Glutamatergic neuron (in vitro differentiated cells): ENCODE measurements around the gene CCP110. TPM values are rescaled to one million over a fixed set of nuclear protein-coding genes. Genes with fewer than 3 reads are reported as not detected.

Experiments
- DNase-seq: peaks from one replicate; pipeline ENCODE4 v3.0.0; 2022
- H3K27ac Mint-ChIP-seq: one replicate; pipeline ENCODE4 v1.8.0; 2020; ENCODE audit warnings: mild to moderate bottlenecking, mixed read lengths, inconsistent platforms; ENCODE audit not compliant: unreplicated experiment
- H3K27me3 Mint-ChIP-seq: one replicate; pipeline ENCODE4 v1.8.0; 2020; ENCODE audit warnings: mild to moderate bottlenecking, moderate library complexity, mixed read lengths, inconsistent platforms; ENCODE audit not compliant: unreplicated experiment
- H3K36me3 Mint-ChIP-seq: one replicate; pipeline ENCODE4 v1.8.0; 2020; ENCODE audit warnings: mild to moderate bottlenecking, mixed read lengths, inconsistent platforms; ENCODE audit not compliant: unreplicated experiment
- H3K4me1 Mint-ChIP-seq: one replicate; pipeline ENCODE4 v1.8.0; 2020; ENCODE audit warnings: mild to moderate bottlenecking, low read depth, mixed read lengths, inconsistent platforms; ENCODE audit not compliant: unreplicated experiment
- H3K4me3 Mint-ChIP-seq: one replicate; pipeline ENCODE4 v1.8.0; 2020; ENCODE audit warnings: mild to moderate bottlenecking, mixed read lengths, inconsistent platforms; ENCODE audit not compliant: unreplicated experiment
- H3K9me3 Mint-ChIP-seq: one replicate; pipeline ENCODE4 v1.8.0; 2020; ENCODE audit warnings: mild to moderate bottlenecking, moderate library complexity, mixed read lengths, inconsistent platforms; ENCODE audit not compliant: unreplicated experiment
- CTCF ChIP-seq: fragments of 200-600 bp; sonication (generic); IDR thresholded peaks from one replicate; pipeline ENCODE4 v1.5.0; 2021; ENCODE audit not compliant: partially characterized antibody, unreplicated experiment
- total RNA-seq: library from RNA; stranded (reverse); fragmentation: NEBNext Ultra II Directional; extraction: Animal tissue kit (Norgen Biotek cat#: 25700); gene quantifications from one replicate; pipeline ENCODE4 v1.2.1, GENCODE V29; 2021; ENCODE audit not compliant: unreplicated experiment

CCP110 gene
- total RNA-seq, 1 donor from 2014 or later, result 19.7 TPM

- peaks cover 11% of the 10 kb centered on the region for H3K4me1 Mint-ChIP-seq
These were observed 66.1 kb downstream of the CCP110 start for GRCh38 chr16:19589771-19590302.

GRCh38 chr16:19595043-19595767 lies 71.5 kb downstream of the CCP110 start:
- Mint-ChIP-seq H3K4me1 (no peaks in the 10 kb centered on the region), H3K36me3 (no peaks in the 10 kb centered on the region), H3K27ac (no peak overlapping the region), H3K9me3 (no peaks in the 10 kb centered on the region), H3K4me3 (no peak overlapping the region), H3K27me3 (no peaks in the 10 kb centered on the region)
- no peak for DNase-seq
- no peak for TF ChIP-seq CTCF

More at GRCh38 chr16:19589771-19590302, 66.1 kb downstream of the CCP110 start:
- peaks cover 3% of the 10 kb centered on the region for H3K27me3 Mint-ChIP-seq
- no peaks in the 10 kb centered on the region for H3K9me3 Mint-ChIP-seq
- H3K27ac Mint-ChIP-seq, result no peak overlapping the region
- no peaks in the 10 kb centered on the region for H3K36me3 Mint-ChIP-seq
- DNase-seq, result no peak
- no peak for TF ChIP-seq CTCF
- no peak overlapping the region for H3K4me3 Mint-ChIP-seq

GRCh38 chr16:19598805-19599510 lies 75.2 kb downstream of the CCP110 start:
- TF ChIP-seq CTCF, result no peak
- Mint-ChIP-seq H3K27me3 (no peaks in the 10 kb centered on the region), H3K27ac (no peak overlapping the region), H3K4me3 (no peak overlapping the region), H3K9me3 (no peaks in the 10 kb centered on the region), H3K4me1 (no peaks in the 10 kb centered on the region), H3K36me3 (no peaks in the 10 kb centered on the region)
- no peak for DNase-seq

- Mint-ChIP-seq H3K36me3 (no peaks in the 10 kb centered on the region), H3K27ac (no peak overlapping the region), H3K9me3 (no peaks in the 10 kb centered on the region), H3K27me3 (no peaks in the 10 kb centered on the region), H3K4me3 (no peak overlapping the region), H3K4me1 (no peaks in the 10 kb centered on the region)
- no peak for DNase-seq
- no peak for TF ChIP-seq CTCF
These were observed 76.4 kb downstream of the CCP110 start for GRCh38 chr16:19599968-19600716.
